GM12864 (cell line): ENCODE measurements around the gene TTI1.

Experiments used
- DNase-seq: peaks from one replicate; pipeline ENCODE4 v3.0.0-alpha.2; 2011; ENCODE audit warnings: low read depth
- H3K4me3 ChIP-seq: 2 replicates; pipeline ENCODE4 v1.5.1; 2011; ENCODE audit warnings: mild to moderate bottlenecking, low read depth, low read length, control low read depth
- TF ChIP-seq, protein P1 (sequence below): IDR thresholded peaks from 2 replicates; pipeline ENCODE4 v1.5.1; 2011; ENCODE audit warnings: low read depth, mild to moderate bottlenecking, moderate library complexity, low read length, control low read depth, inconsistent platforms; ENCODE audit errors: missing control alignments

The TTI1 gene

DNA sequence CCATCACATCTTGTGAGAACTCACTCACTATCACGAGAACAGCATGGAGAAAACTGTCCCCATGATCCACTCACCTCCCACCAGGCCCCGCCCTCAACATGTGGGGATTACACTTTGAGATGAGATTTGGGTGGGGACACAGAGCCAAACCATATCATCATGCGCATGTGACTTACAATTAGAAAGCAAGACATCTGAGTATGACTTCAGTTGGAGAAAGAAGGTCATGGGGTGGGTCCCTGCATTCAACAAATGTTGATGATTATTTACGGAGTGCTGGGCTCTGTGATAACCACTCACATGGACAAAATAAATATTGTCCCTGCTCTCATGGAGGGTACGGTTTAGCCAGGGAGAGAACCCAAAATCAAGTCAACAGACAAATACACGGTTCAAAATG is 92.4 kb downstream of the TTI1 start:
- H3K4me3 ChIP-seq: no peak overlapping the region
- TF ChIP-seq, protein P1, sequence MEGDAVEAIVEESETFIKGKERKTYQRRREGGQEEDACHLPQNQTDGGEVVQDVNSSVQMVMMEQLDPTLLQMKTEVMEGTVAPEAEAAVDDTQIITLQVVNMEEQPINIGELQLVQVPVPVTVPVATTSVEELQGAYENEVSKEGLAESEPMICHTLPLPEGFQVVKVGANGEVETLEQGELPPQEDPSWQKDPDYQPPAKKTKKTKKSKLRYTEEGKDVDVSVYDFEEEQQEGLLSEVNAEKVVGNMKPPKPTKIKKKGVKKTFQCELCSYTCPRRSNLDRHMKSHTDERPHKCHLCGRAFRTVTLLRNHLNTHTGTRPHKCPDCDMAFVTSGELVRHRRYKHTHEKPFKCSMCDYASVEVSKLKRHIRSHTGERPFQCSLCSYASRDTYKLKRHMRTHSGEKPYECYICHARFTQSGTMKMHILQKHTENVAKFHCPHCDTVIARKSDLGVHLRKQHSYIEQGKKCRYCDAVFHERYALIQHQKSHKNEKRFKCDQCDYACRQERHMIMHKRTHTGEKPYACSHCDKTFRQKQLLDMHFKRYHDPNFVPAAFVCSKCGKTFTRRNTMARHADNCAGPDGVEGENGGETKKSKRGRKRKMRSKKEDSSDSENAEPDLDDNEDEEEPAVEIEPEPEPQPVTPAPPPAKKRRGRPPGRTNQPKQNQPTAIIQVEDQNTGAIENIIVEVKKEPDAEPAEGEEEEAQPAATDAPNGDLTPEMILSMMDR: no peak
- DNase-seq: no peak

DNA sequence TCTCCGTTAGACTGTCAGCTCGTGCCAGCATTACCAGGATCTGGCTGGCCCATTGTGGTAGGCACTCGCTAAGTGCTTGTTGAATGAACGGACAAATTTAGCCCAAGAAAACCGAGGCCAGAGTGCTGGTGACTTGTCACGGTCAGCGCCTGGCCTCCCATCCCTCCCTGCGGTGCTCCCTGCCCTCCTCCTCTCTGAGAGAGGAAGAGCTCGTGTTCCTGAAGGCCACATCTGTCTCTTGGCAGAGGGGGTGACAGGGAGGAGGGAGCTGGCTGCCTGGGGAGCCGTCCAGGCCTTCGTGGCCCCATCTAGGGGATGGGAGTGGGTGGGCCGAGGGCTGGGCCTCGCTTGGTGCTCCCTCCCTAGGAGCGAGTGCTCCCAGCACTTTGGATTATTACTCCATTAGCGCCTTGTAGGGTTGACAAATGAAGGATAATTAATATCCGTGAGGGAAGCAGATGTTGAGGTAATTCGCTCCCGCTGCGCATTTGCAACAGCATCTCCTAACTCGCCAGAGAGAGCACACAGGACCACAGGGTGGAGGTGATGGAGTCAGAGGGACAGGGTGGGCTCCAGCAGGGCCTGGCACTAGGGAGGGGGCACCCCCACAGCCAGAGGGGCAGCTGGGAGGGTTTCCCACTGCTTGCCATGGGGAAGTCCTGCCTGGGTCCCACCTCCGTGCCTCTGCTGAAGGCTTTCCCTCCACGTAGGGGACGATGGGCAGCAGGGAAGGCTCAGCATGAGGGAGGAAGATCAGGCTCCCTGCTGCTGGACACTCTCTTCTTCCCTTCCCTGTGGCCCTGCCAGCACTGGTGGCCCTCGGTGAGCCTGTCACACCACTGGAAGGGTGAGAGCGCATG is 93.3 kb downstream of the TTI1 start:
- no peak for DNase-seq
- no peak overlapping the region for H3K4me3 ChIP-seq
- TF ChIP-seq, protein P1: no peak

DNA sequence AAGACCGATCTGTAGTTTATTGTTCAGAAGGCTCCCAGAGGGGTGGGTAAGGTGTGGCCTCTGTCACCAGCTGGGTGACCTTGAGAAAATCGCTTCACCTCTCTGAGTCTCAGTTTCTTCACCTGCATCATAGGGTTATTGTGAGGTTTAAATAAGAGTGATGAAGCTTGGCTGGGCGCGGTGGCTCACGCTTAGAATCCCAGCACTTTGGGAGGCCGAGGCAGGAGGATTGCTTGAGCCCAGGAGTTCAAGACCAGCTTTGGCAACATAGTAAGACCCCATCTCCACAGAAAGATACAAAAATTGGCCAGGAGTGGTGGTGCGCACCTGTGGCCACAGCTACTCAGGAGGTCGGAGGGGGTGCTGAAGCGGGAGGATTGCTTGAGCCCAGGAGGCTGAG is 94.3 kb downstream of the TTI1 start:
- TF ChIP-seq, protein P1: no peak
- no peak overlapping the region for H3K4me3 ChIP-seq

DNA sequence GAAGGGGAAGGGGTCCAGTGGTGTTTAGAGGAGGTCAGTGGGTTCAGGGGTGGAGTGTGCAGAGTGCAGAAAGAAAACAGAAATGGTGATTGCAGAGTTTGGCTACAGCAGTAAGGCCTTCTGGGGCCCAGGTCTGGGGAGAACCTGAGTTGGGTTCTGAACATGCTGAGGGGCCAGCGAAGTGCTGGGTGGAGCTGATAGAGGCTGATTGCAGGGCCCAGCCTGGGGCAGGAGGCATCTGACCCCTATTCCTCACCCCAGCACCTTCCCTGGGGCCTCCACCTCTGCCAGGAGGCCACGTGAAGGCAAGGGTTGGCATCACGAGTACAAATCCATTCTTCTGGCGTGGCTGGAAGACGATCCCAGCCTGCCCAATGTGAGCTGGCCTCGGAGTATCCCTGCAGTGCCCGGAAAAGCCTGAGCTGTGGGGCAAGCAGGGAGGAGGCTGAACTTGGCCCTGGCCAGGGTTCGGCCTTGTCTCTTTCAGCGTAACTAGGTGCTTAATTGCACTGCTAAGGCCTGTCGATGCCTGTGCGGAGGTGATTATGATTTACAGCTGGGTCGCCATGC is 95.0 kb downstream of the TTI1 start:
- TF ChIP-seq, protein P1: no peak
- no peak overlapping the region for H3K4me3 ChIP-seq
- no peak for DNase-seq

More for the DNA sequence above, 94.3 kb downstream of the TTI1 start:
- DNase-seq: no peak

DNA sequence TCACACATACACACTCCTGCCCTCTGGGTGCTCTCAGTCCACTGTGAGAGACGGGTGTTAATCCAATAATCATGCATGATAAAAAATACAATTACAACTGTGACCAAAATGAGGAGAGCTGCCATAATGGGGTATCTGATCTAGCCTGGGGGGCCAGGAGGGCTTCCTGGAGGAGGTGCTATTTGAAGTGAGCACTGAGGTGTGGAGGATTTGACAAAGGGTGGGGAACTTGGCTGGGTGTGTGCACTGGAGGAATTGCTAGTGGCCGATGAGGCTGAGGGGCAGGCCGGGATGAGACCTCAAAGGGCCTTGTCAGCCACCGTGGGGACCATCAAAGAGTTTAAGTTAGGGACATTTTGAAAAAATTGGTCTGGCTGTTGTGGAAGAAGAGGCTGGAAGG is 95.6 kb downstream of the TTI1 start:
- no peak overlapping the region for H3K4me3 ChIP-seq
- TF ChIP-seq, protein P1: no peak
- DNase-seq: no peak

DNA sequence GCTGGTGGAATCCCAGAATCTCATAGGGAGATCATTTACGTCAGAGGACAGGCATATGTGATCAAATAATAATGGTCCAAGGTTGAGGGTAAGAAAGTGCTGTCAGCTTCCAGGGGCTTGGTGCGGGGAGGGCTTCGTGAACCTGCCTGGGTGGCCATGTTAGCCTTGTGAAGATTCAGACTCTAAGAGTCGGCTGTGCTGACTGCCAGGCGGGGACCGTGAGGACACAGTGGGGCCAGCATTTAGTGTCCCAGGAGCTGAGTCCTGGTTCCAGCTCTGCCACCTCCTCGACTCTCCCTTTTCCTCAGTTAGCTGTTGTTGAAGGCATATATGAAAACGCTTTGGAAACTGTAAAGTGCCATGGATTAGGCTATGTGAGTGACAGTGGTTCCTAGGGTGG is 96.8 kb downstream of the TTI1 start:
- DNase-seq: no peak
- H3K4me3 ChIP-seq: no peak overlapping the region
- TF ChIP-seq, protein P1: no peak

DNA sequence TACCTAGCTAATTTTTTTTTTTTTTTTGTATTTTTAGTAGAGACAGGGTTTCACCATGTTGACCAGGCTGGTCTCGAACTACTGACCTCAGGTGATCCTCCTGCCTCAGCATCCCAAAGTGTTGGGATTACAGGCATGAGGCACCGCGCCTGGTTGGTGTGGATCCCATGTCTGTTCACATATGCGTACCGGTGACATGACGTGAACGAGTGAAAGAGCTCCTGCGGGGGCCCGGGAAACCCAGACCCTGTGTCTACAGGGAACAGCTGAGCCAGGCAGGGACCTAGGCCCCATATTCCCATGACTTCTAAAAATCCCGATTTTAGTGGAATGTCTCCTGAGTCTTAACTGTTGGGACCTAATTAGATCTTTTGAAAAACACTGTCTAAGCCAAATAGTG is 97.2 kb downstream of the TTI1 start:
- TF ChIP-seq, protein P1: no peak
- DNase-seq: no peak
- no peak overlapping the region for H3K4me3 ChIP-seq
